HG03575 (cell line): Measurements from ENCODE around the gene TTC28.

Experiments
- ATAC-seq: cut with Tn5 transposase; IDR thresholded peaks from one replicate; pipeline ENCODE4 v1.9.1; 2021; ENCODE audit not compliant: unreplicated experiment, insufficient number of reproducible peaks, low FRiP score; ENCODE audit errors: extremely low read depth

The TTC28 gene

DNA sequence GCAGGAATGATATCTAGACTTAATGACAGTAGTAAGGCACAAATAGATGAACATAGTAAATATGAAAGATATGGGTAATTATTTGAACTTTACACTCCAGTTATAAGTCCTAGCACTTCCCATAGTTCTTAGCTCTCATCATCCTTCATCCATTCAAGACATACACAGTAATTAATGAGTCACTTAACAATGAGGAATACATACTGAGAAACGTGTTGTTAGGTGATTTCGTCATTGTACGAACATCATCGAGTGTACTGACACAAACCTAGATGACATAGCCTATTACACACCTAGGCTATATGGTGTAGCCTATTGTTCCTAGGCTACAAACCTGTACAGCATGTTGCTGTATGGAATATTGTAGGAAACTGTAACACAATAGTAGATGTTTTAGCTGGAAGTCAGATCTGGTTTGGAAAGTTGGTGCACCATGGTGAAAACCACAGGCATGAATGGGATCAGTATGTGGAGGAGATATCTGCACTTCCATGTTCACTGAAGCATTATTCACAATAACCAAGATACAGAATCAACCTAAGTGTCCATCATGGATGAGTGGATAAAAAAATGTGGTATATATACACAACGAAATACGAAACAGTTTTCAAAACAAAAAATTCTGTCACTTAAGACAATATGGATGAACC is 530.7 kb downstream of the TTC28 start:
- ATAC-seq: no peak

DNA sequence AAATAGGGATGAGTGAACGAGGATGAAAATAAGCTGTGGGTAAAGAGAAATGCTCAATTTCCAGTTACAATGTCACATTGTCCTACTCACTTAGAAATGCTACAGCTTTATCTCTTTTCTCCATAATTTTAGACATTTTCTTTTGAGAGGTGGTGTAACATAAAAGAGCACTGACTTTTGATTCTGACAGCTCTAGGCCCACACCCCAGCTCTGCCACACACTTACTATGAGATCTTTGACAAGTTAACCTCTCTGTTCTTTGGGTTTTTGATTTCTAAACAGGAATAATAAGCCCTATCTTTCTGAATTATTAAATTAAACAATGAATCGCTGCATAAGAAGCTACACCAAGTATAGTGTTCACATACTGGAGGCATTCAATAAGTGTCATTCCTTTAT is 532.2 kb downstream of the TTC28 start:
- ATAC-seq: no peak

DNA sequence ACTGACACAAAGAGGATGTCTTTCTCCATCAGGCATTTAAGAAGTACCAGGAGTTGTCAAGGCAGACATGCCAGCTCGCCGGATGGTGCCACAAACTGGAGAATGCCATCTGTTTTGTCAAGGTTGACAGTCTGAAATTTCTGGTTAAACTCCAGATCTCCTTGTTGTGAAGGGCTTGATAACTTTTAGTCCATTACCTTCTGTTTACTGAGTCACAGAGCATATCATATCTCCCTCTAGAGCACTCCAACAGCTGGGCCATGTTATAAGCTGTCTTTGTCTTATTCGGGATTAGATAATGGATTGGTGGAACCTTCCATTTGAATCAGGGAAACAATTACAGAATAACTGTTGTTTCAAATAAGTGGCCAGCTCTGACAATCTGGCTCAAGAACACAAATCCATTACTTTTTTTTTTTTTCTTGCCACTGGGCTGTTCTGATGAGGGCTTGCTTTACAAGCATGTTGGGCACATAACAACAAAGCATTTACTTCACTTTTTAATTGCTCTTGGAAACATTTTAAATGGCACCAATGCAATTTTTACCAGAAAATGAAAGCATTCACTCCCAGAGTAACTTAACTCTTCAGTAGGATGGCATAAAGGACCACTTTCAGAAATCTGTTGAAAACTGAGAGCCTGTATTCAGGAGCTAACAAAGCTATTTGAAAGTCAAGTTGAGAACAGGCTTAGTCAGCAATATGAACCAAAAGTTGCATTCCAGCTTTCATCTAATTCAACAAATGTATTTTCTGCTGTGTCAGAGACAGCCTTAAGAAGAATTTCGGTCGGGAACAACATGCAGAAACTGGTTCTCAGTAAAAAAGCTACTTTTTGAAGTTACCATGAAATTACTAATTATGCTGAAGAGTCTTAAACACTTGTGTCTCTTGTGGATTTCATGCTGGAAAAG is 533.0 kb downstream of the TTC28 start:
- no peak for ATAC-seq

GRCh38 chr22:28143961-28144745 is 535.5 kb downstream of the TTC28 start:
- no peak for ATAC-seq

GRCh38 chr22:28143241-28143865 is 536.3 kb downstream of the TTC28 start:
- ATAC-seq: no peak

- no peak for ATAC-seq
Measured at GRCh38 chr22:28142361-28142961, 537.2 kb downstream of the TTC28 start.

- ATAC-seq: no peak
Measured at GRCh38 chr22:28141614-28142013, 538.0 kb downstream of the TTC28 start.

- ATAC-seq: no peak
Measured at GRCh38 chr22:28139961-28140360, 539.7 kb downstream of the TTC28 start.

DNA sequence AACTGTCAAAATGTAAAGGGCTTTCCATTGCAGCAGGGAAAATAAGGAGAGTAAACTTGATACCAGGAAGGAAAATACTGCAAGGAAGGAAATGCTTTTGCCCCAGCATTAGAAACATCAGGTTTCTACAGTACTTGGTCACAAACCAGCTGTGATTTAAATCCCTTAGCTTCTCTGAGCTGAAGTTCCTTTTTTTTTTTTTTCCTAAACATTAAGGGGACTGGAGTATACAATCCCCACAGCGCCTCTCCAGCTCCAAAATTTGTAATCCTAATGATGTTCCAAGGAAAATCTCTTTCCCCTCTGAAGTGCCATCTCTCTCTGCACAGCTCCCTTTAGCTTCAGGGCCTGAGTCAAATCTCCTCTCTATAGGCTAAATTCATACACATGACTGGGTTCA is 540.1 kb downstream of the TTC28 start:
- no peak for ATAC-seq

DNA sequence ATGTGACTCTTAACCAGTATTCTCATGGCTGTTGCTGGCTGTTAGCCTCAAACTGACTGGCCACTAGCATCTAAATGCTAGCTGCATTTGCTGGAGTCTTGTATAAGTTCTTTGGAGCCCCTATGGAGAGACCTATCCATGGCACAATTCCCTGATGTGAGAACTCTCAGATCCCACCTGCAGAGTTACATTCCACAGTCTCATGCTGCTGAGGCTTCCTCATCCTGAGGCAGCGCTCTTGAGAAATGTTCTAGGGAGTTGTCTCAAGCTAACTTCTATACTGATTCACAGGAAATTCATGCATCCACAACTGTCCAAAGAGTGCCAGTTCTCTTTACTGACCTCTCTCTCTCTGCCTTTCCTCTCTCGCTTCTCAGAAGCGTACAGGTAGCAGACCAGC is 542.6 kb downstream of the TTC28 start:
- no peak for ATAC-seq

DNA sequence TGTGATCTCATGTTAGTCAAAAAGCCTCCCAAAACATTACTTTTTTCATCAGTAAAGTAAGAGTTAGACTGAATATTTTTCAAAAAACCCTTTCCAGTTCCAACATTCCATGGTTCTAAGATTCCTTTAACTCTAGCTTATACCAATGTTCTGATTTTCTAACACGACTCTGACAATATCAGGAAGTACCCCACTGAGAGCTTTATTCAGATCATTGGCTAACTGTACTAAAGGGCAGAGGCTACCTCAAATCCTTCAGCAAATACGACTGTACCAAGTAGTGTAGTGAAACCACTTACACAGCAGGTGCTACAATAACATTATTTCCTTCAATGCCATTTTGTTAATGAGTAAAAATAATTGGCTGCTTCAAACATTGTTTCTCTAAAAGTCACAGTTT is 547.2 kb downstream of the TTC28 start:
- ATAC-seq: no peak

DNA sequence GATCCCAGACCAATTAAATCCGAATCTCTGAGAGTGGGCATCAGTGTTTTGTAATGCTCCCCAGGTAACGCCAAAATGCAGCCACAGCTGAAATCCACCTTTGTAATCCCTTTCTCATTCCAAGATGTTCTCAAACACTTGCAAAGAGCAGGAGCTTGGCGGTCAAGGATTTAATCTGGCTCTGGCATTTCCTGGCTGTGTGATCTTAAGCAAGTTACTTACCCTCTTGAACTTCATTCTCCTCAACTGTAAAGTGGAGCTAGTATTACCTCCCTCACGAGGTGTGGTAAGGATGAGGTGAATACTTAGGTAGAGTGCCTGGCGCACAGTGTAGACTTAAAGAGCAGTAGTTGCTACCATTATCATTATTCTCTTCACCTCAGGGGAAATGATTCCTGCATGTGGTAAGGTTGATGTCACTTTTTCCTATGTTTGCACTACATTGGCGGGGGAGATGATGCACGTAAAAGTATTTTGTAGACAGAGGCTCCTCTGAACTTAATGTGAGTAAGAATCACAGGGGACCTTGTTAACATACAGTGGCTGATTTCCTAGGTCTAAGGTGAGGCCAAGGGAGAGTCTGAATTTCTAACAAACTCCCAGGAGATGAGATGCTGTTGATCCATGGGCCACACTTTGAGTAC is 550.2 kb downstream of the TTC28 start:
- no peak for ATAC-seq

- ATAC-seq: no peak
Measured at GRCh38 chr22:28128827-28129226, 550.8 kb downstream of the TTC28 start.

DNA sequence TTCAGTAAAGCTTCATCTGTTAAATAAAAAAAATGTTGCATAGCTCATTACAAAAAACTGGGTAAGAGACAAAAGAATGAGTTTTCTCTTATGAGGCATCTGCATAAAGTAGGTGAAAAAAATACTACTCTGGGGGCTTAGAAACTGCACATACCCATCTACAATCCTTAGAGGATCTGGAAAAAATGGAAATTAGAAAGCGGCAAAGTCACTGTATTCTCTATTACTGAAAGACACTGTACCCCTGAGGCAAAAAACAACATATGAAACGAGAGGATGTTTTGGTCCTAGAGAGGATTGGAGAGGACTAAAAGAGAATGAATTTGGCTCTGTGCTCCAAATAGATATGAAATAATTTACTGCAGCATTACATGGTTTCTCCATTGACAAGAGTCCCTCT is 553.8 kb downstream of the TTC28 start:
- ATAC-seq: no peak

- ATAC-seq: no peak
Measured at GRCh38 chr22:28123989-28124766, 555.5 kb downstream of the TTC28 start.

GRCh38 chr22:28120691-28121592 is 558.7 kb downstream of the TTC28 start:
- no peak for ATAC-seq
